ENCODE data around the gene SCN4A.

DNA sequence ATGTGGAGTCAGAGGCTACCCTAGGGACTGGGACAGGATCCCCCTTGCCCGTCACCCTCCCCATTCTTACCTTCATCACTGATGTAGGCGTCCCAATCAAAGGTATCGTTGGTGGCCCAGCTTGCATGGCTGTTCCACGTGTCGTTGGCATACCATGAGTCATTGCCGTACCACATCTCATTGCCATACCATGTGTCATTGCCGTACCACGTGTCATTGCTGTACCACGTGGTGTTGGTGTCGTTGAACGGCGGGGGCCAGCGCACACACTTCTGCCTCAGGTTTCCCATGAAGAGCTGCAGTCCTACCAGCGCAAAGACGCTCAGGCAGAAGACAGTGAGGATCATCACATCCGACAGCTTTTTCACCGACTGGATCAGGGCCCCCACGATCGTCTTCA, 4.8 kb downstream of the SCN4A start:
- TF ChIP-seq, protein P1, sequence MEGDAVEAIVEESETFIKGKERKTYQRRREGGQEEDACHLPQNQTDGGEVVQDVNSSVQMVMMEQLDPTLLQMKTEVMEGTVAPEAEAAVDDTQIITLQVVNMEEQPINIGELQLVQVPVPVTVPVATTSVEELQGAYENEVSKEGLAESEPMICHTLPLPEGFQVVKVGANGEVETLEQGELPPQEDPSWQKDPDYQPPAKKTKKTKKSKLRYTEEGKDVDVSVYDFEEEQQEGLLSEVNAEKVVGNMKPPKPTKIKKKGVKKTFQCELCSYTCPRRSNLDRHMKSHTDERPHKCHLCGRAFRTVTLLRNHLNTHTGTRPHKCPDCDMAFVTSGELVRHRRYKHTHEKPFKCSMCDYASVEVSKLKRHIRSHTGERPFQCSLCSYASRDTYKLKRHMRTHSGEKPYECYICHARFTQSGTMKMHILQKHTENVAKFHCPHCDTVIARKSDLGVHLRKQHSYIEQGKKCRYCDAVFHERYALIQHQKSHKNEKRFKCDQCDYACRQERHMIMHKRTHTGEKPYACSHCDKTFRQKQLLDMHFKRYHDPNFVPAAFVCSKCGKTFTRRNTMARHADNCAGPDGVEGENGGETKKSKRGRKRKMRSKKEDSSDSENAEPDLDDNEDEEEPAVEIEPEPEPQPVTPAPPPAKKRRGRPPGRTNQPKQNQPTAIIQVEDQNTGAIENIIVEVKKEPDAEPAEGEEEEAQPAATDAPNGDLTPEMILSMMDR (IDR thresholded peaks at IDR 0.05; ENCODE audit: poor library complexity, severe bottlenecking), result no peak
- TF ChIP-seq EP300 (conservative IDR thresholded peaks at IDR 0.05; ENCODE audit: poor library complexity, severe bottlenecking) (no peak), EZH2 (IDR thresholded peaks at IDR 0.05; ENCODE audit: borderline replicate concordance, insufficient read depth, low read length, poor library complexity, severe bottlenecking) (no peak), RAD21 (conservative IDR thresholded peaks at IDR 0.05) (no peak), POLR2AphosphoS5 (IDR thresholded peaks at IDR 0.05) (no peak)
- TF ChIP-seq, protein P2, sequence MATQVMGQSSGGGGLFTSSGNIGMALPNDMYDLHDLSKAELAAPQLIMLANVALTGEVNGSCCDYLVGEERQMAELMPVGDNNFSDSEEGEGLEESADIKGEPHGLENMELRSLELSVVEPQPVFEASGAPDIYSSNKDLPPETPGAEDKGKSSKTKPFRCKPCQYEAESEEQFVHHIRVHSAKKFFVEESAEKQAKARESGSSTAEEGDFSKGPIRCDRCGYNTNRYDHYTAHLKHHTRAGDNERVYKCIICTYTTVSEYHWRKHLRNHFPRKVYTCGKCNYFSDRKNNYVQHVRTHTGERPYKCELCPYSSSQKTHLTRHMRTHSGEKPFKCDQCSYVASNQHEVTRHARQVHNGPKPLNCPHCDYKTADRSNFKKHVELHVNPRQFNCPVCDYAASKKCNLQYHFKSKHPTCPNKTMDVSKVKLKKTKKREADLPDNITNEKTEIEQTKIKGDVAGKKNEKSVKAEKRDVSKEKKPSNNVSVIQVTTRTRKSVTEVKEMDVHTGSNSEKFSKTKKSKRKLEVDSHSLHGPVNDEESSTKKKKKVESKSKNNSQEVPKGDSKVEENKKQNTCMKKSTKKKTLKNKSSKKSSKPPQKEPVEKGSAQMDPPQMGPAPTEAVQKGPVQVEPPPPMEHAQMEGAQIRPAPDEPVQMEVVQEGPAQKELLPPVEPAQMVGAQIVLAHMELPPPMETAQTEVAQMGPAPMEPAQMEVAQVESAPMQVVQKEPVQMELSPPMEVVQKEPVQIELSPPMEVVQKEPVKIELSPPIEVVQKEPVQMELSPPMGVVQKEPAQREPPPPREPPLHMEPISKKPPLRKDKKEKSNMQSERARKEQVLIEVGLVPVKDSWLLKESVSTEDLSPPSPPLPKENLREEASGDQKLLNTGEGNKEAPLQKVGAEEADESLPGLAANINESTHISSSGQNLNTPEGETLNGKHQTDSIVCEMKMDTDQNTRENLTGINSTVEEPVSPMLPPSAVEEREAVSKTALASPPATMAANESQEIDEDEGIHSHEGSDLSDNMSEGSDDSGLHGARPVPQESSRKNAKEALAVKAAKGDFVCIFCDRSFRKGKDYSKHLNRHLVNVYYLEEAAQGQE (IDR thresholded peaks at IDR 0.05; ENCODE audit: borderline replicate concordance), result no peak

Data from neural cell (in vitro differentiated cells).